Liver (tissue), 9 donors: ENCODE data around the gene FKBP14. TPM values are rescaled to one million over a fixed set of nuclear protein-coding genes. Genes with fewer than 3 reads are reported as not detected.

ENCODE experiments used
- DNase-seq: peaks from one replicate; pipeline ENCODE4 v3.0.0-alpha.2; 2017; ENCODE audit warnings: low spot score
- H3K27ac ChIP-seq, 2 donors: one replicate each; pipeline ENCODE4 v1.7.0; 2013; ENCODE audit warnings: inconsistent platforms in 2 of 2, low read length in 2 of 2, control low read depth in 1 of 2, low read depth in 1 of 2, mild to moderate bottlenecking in 1 of 2
- H3K27me3 ChIP-seq, 4 donors: one replicate each; pipeline versions ENCODE4 v1.6.1 to v1.7.0; 2013; ENCODE audit warnings: low read length in 3 of 4, inconsistent platforms in 1 of 4, mild to moderate bottlenecking in 1 of 4, moderate library complexity in 1 of 4; ENCODE audit not compliant: control insufficient read depth in 4 of 4, insufficient read depth in 4 of 4
- H3K36me3 ChIP-seq, 4 donors: one replicate each; pipeline versions ENCODE4 v1.6.1 to v1.7.0; 2013; ENCODE audit warnings: low read length in 3 of 4, mild to moderate bottlenecking in 3 of 4, low read depth in 1 of 4, moderate library complexity in 1 of 4; ENCODE audit not compliant: control insufficient read depth in 4 of 4, insufficient read depth in 3 of 4
- H3K4me1 ChIP-seq, 4 donors: one replicate each; pipeline versions ENCODE4 v1.6.1 to v1.7.0; 2013; ENCODE audit warnings: low read length in 3 of 4, mild to moderate bottlenecking in 3 of 4, moderate library complexity in 1 of 4; ENCODE audit not compliant: control insufficient read depth in 4 of 4, insufficient read depth in 4 of 4
- H3K4me3 ChIP-seq, 3 donors: one replicate each; pipeline versions ENCODE4 v1.6.1 to v1.7.0; 2013; ENCODE audit warnings: low read length in 3 of 3, control low read depth in 1 of 3, low read depth in 1 of 3, mild to moderate bottlenecking in 1 of 3
- H3K9ac ChIP-seq, 2 donors: one replicate each; pipeline ENCODE4 v1.7.0; 2013; ENCODE audit warnings: low read length in 2 of 2, mild to moderate bottlenecking in 2 of 2, moderate library complexity in 2 of 2, control low read depth in 1 of 2, low read depth in 1 of 2
- H3K9me3 ChIP-seq, 4 donors: one replicate each; pipeline versions ENCODE4 v1.6.1 to v1.7.0; 2013; ENCODE audit warnings: low read length in 3 of 4; ENCODE audit not compliant: control insufficient read depth in 4 of 4
- EGR1 ChIP-seq, 2 donors: IDR thresholded peaks; 2 replicates each; pipeline ENCODE4 v1.6.1; 2016 to 2018; ENCODE audit warnings: antibody characterized with exemption in 2 of 2, low read depth in 2 of 2
- FOXA1 ChIP-seq: IDR thresholded peaks from 2 replicates; pipeline ENCODE4 v1.6.1; 2016; ENCODE audit warnings: antibody characterized with exemption
- HNF4G ChIP-seq: IDR thresholded peaks from 2 replicates; pipeline ENCODE4 v1.6.1; 2016; ENCODE audit warnings: antibody characterized with exemption
- JUND ChIP-seq, 2 donors: IDR thresholded peaks; 2 replicates each; pipeline ENCODE4 v1.6.1; 2016; ENCODE audit warnings: antibody characterized with exemption in 2 of 2
- NR2F2 ChIP-seq: IDR thresholded peaks from 2 replicates; pipeline ENCODE4 v1.6.1; 2016; ENCODE audit warnings: antibody characterized with exemption
- RAD21 ChIP-seq, 2 donors: IDR thresholded peaks; 2 replicates each; pipeline ENCODE4 v1.6.1; 2016; ENCODE audit warnings: antibody characterized with exemption in 2 of 2, mild to moderate bottlenecking in 2 of 2
- SP1 ChIP-seq: IDR thresholded peaks from 2 replicates; pipeline ENCODE4 v1.6.1; 2018; ENCODE audit warnings: antibody characterized with exemption, mild to moderate bottlenecking
- TAF1 ChIP-seq: conservative IDR thresholded peaks from 2 replicates; pipeline ENCODE4 v1.6.1; 2016; ENCODE audit warnings: antibody characterized with exemption, mild to moderate bottlenecking
- WGBS: extraction: QIAGEN DNeasy Blood & Tissue Kit; methylation state at CpG from one replicate; pipeline ENCODE4 v1.1.7; 2013; 5-methylcytosine and 5-hydroxymethylcytosine counted together
- polyA plus RNA-seq, 2 donors: library from polyadenylated mRNA; stranded (reverse) in 1 of 2; unstranded in 1 of 2; fragments of 200-250 nt in 1 of 2; fragments of >200 nt in 1 of 2; fragmentation: Nextera tagmentation in 1 of 2; extraction: Ambion mirVana in 1 of 2; gene quantifications; one replicate each; pipeline versions ENCODE4 v1.2.1 to v1.2.3, GENCODE V29; 2013 to 2015
- total RNA-seq, 2 donors: library from RNA; depleted of rRNA; stranded (reverse); fragments of >200 nt; gene quantifications; one replicate each; pipeline ENCODE4 v1.2.3, GENCODE V29; 2014
- TF ChIP-seq, protein P1 (sequence below): IDR thresholded peaks from 2 replicates; pipeline ENCODE4 v1.6.1; 2016; ENCODE audit warnings: antibody characterized with exemption
- TF ChIP-seq, protein P2 (sequence below): IDR thresholded peaks from 2 replicates; pipeline ENCODE4 v1.6.1; 2016; ENCODE audit warnings: antibody characterized with exemption
- TF ChIP-seq, protein P3 (sequence below): IDR thresholded peaks from 2 replicates; pipeline ENCODE4 v1.6.1; 2016; ENCODE audit warnings: antibody characterized with exemption
- TF ChIP-seq, protein P4 (sequence below): IDR thresholded peaks from 2 replicates; pipeline ENCODE4 v1.6.1; 2016; ENCODE audit warnings: antibody characterized with exemption, mild to moderate bottlenecking
- donor health status: healthy.
- donor health status: healthy.
- donor health status: healthy.
- donor health status: healthy.
- donor health status: healthy.

The FKBP14 gene
- total and polyA plus RNA-seq, 4 donors, result 2.6 to 6.1 (median 3.5) TPM

DNA sequence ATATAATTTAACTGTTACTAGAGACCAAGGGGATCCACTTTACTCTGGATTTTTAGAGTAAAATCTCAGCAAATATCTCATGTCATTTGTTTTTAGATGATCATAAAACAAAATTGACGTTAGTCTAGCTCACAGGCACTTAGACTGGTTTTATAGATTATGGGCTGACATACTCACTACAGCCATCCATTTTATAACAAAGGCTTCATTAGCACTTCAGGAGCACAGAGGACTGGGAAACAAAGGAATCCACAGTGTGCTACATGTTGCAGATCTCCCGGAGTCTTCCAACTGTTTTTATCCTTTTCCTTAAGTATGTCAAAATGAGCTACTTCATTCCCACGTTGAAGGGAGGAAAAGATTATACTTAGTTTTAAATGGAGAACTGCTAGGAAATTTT, 21.0 kb downstream of the FKBP14 start:
- Histone ChIP-seq H3K9me3 (no peaks in the 10 kb centered on the region), H3K9ac (no peak overlapping the region), H3K4me3 (no peak overlapping the region), H3K27me3 (no peaks in the 10 kb centered on the region), H3K36me3 (no peaks in the 10 kb centered on the region), H3K4me1 (no peaks in the 10 kb centered on the region), H3K27ac (no peak overlapping the region)
- TF ChIP-seq, protein P1, sequence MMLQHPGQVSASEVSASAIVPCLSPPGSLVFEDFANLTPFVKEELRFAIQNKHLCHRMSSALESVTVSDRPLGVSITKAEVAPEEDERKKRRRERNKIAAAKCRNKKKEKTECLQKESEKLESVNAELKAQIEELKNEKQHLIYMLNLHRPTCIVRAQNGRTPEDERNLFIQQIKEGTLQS, result no peak
- TF ChIP-seq, protein P2, sequence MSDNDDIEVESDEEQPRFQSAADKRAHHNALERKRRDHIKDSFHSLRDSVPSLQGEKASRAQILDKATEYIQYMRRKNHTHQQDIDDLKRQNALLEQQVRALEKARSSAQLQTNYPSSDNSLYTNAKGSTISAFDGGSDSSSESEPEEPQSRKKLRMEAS, result no peak
- TF ChIP-seq HNF4G, result no peak
- no peak for TF ChIP-seq SP1
- no peak for TF ChIP-seq TAF1
- TF ChIP-seq, protein P3, sequence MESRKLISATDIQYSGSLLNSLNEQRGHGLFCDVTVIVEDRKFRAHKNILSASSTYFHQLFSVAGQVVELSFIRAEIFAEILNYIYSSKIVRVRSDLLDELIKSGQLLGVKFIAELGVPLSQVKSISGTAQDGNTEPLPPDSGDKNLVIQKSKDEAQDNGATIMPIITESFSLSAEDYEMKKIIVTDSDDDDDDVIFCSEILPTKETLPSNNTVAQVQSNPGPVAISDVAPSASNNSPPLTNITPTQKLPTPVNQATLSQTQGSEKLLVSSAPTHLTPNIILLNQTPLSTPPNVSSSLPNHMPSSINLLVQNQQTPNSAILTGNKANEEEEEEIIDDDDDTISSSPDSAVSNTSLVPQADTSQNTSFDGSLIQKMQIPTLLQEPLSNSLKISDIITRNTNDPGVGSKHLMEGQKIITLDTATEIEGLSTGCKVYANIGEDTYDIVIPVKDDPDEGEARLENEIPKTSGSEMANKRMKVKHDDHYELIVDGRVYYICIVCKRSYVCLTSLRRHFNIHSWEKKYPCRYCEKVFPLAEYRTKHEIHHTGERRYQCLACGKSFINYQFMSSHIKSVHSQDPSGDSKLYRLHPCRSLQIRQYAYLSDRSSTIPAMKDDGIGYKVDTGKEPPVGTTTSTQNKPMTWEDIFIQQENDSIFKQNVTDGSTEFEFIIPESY, result no peak
- TF ChIP-seq NR2F2, result no peak
- DNase-seq, result no peak
- WGBS, result 55% methylated on average over 3 of the region's 3 CpGs

DNA sequence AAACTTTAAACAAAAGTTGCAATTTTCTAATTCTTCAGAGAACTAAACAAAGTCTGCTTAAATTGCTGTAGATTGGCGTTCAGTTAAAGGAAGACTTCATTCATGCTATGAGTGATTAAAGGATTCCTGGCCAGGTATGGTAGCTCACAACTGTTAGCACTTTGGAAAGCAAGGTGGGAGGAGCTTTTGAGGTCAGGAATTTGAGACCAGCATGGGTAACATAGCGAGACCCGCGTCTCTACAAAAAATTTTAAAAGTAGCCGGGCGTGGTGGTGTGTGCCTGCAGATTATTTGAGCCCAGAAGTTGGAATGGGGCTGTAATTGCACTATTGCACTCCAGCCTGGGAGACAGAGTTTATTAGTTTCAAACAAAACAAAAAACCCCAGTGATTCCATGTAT, 23.4 kb downstream of the FKBP14 start:
- 52% methylated on average over 6 of the region's 6 CpGs for WGBS
- H3K27me3 ChIP-seq, result no peaks in the 10 kb centered on the region

More for the DNA sequence above, 23.4 kb downstream of the FKBP14 start:
- no peaks in the 10 kb centered on the region for H3K4me1 ChIP-seq
- TF ChIP-seq JUND (IDR thresholded peaks at IDR 0.05) (no peak), EGR1 (IDR thresholded peaks at IDR 0.05; ENCODE audit: low read depth in 2 of 2) (no peak), TAF1 (no peak), RAD21 (IDR thresholded peaks at IDR 0.05) (no peak), HNF4G (no peak), NR2F2 (no peak), FOXA1 (no peak)
- TF ChIP-seq, protein P3, result no peak
- TF ChIP-seq, protein P4, sequence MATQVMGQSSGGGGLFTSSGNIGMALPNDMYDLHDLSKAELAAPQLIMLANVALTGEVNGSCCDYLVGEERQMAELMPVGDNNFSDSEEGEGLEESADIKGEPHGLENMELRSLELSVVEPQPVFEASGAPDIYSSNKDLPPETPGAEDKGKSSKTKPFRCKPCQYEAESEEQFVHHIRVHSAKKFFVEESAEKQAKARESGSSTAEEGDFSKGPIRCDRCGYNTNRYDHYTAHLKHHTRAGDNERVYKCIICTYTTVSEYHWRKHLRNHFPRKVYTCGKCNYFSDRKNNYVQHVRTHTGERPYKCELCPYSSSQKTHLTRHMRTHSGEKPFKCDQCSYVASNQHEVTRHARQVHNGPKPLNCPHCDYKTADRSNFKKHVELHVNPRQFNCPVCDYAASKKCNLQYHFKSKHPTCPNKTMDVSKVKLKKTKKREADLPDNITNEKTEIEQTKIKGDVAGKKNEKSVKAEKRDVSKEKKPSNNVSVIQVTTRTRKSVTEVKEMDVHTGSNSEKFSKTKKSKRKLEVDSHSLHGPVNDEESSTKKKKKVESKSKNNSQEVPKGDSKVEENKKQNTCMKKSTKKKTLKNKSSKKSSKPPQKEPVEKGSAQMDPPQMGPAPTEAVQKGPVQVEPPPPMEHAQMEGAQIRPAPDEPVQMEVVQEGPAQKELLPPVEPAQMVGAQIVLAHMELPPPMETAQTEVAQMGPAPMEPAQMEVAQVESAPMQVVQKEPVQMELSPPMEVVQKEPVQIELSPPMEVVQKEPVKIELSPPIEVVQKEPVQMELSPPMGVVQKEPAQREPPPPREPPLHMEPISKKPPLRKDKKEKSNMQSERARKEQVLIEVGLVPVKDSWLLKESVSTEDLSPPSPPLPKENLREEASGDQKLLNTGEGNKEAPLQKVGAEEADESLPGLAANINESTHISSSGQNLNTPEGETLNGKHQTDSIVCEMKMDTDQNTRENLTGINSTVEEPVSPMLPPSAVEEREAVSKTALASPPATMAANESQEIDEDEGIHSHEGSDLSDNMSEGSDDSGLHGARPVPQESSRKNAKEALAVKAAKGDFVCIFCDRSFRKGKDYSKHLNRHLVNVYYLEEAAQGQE, result no peak
- TF ChIP-seq, protein P2, result no peak
- H3K4me3 ChIP-seq, result no peak overlapping the region
- H3K9ac ChIP-seq, result no peak overlapping the region
- H3K27ac ChIP-seq, result no peak overlapping the region
- no peaks in the 10 kb centered on the region for H3K9me3 ChIP-seq
- no peak for DNase-seq
- no peaks in the 10 kb centered on the region for H3K36me3 ChIP-seq
